Skeletal muscle cell (primary cell): ENCODE data around the gene GDPD5.

Source experiments
- DNase-seq: peaks from one replicate; pipeline ENCODE4 v3.0.0-alpha.2; 2010; ENCODE audit warnings: low read depth
- H3K4me3 ChIP-seq: 2 replicates; pipeline ENCODE4 v1.5.1; 2011; ENCODE audit warnings: low read depth, mild to moderate bottlenecking, control low read depth, low read length, moderate library complexity

GDPD5 gene

GRCh38 chr11:75498556-75499255 lies 27.0 kb downstream of the GDPD5 start:
- no peak overlapping the region for H3K4me3 ChIP-seq
- DNase-seq, result no peak

DNA sequence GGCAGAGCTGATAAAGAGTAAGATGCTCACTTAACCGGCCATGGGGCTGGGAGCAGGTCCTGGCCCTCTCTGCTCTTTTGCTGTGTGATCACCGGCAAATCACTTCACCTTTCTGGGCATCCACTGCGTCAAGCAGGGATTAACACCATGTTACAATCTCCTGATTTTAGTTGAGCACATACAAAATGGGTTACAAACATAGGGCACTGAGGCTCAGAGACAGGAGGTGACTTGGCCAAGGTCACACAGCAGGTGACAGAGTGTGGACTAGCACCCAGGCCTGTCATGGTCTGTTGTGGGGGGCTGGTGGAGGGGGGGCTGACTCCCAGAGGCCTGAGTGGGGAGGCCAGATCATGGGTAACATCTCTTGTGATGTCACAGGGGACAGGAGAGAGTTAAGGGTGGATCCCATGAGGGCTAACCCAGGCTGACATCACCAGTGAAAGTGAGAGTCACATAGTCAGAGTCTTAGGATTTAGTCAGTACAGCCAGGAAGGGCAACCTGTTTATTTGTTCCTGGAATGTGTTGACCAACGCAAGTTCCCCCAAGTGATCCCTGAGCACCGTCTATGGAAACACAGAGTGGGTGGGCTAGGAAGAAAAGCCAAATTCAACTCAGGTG lies 27.8 kb downstream of the GDPD5 start:
- no peak overlapping the region for H3K4me3 ChIP-seq
- DNase-seq, result no peak

DNA sequence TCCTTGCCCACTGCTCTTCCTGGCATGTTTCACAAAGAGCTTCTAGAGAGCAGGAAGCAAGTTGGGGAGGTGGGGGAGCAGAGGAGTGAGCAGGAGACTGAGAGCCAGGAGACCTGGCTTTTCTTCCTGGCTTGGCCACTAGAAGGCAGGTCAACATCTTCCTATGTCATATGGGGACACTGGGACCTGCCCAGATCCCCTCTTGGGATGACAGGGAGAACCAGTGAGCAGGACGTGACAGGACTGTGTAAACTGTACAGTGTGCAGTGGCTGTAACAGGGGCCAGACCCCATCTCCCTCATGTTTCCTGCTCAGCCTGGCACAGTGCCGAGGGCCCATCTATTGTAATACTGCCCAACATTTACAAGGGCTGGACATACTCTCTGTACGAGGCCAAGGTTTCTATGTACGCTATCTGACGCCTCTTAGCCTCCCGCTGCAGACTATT lies 29.4 kb downstream of the GDPD5 start:
- no peak overlapping the region for H3K4me3 ChIP-seq
- DNase-seq, result no peak

GRCh38 chr11:75495749-75496304 lies 29.9 kb downstream of the GDPD5 start:
- no peak for DNase-seq
- H3K4me3 ChIP-seq, result no peak overlapping the region

GRCh38 chr11:75493626-75494025 lies 32.1 kb downstream of the GDPD5 start:
- DNase-seq, result no peak
- no peak overlapping the region for H3K4me3 ChIP-seq

DNA sequence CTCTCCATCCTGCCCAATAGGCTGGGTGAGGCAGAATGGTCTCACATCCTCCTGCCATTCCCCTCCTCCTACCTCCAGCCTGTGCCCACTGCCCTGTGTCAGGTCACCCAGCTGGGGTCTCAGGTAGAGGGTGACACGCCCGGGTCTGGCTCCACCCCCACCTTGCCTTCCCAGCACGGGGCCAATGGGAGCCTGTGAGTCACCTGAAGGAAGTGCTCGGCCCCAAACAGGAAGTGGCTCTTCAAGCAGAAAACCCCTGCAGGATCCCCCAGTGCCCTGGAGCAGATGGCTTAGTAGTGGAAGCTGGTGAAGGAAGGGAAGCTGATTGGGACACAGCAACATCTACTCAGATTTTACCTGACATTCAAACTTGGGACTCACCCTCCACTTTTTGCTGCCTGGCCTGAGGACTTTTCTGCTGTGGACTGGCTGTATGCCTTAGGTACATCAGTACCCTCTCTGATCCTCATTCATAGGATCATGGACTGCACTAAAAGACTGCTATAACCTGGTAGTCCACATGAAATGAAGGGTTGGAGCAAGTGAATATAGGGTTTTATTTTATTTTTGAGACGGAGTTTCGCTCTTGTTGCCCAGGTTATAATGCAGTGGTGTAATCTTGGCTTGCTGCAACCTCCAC lies 33.4 kb downstream of the GDPD5 start:
- H3K4me3 ChIP-seq, result no peak overlapping the region
- DNase-seq, result no peak

GRCh38 chr11:75491465-75491864 lies 34.3 kb downstream of the GDPD5 start:
- no peak for DNase-seq

DNA sequence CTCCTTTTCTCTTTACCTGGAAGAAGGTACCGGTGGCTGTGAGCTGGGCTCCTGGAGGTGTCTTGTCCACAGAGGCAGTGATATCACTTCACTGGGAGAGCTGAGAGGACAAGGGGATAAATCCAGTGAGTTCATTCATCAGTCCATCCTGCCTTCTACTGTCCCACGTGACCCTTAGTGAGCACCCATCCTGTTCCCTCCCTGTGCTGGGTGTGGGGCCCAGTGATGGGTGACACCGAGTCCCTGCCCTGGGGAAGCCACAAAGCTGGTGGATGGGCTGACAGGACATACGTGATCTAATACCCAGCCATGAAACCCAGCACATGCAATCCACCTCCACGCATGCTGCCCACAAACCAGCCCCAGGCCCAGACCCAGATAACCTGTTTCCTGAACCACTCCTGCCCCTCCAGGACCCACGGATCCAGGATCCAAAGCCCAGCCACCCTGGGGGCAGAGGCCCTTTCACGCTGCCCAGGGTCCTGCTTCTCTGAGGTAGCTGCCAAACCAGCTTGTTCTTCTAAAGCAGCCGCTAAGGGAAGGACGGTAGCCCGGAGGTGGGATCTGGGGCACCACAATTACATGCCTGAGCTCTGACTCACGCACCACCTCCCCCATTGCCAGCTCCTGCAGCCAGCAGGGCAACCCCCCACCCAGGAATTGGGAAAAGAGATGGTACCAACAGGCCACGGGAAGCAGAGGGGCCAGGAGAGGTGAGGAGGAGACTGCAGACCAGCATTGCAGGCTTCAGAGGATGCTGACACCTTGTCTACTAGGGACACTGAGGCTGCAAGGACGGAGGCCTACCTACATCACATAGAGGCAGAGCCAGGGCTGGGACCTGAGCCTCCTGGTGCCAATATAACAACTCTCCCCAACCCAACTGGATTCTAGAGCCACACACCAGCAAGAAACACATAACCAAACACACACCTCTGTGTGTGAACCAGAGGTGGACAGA lies 35.2 kb downstream of the GDPD5 start:
- DNase-seq, result no peak
- H3K4me3 ChIP-seq, result no peak overlapping the region

More at GRCh38 chr11:75491465-75491864, 34.3 kb downstream of the GDPD5 start:
- no peak overlapping the region for H3K4me3 ChIP-seq

DNA sequence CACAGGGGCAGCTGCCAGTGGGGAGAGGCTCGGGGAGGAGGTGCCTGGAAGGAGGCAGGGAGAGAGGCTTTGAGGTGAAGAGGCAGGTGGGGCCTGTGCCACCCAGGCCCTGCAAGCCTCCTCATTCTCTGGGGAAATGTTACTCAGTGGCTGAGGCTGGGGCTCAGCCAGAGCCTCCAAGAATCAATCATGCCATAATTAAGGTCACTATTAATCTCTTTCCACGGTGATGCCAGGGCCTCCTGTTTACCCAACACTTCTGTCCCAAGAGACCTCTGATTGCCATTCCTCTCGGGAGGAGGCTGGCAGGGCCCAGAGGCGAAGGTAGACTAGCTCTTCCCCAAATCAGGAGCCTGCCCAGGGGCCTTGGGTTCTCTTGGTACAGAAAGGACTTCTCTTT lies 38.4 kb downstream of the GDPD5 start:
- DNase-seq, result no peak
- H3K4me3 ChIP-seq, result no peak overlapping the region

DNA sequence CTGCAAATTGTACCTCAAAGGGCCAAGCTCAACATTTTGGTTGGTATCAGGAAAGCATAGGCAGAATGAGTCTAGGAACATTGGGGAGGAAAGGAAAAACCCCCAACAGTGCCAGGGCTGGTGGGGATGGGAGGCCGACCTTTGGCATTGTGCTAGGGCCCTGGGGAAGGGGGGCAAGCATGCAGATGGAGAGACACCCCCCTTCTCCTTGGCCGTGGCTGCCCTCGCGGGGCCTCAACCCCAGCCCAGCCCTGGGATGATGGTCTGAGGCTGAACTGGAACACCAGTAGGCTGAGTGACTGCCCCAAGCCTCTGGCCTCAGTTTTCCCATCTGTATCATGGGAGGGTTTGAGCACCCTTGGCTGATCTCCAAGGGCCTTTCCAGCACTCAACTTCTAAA lies 40.0 kb downstream of the GDPD5 start:
- H3K4me3 ChIP-seq, result no peak overlapping the region
- DNase-seq, result no peak

- no peak for DNase-seq
Measured at GRCh38 chr11:75482931-75483469, 42.7 kb downstream of the GDPD5 start.

DNA sequence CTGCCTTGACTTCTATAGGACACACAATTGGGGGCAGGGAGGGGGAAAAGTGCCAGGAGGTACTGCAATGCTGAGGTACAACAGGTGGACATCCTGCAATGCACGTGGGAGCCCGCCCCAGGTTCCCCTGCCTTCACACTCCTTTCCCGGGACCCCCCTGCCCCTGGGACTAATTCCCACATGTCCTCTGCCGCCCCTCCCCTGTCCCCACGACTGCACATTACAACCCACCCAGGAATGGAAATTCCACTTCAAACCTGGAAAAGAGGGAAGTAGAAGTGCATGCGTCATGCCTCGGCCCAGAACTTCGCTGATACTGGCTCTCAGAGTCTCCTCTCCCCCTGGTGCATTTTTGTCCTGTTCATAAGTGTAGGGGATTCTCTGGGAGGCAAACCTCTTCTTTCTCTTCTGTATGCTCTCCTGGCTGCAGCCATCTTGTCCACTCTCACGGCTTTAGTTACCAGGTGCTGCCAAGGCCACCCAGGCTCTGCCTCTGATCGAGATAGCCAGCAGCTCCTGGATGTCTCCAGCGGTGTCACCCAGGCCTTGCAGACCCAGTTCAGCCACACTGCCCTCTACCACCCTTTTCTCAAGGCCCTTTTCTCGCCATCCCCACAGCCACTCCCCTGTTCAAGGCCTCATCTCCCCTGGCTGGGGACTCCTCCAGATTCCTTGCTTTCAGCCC lies 43.7 kb downstream of the GDPD5 start:
- DNase-seq, result no peak
- H3K4me3 ChIP-seq, result no peak overlapping the region

More at GRCh38 chr11:75482931-75483469, 42.7 kb downstream of the GDPD5 start:
- no peak overlapping the region for H3K4me3 ChIP-seq

DNA sequence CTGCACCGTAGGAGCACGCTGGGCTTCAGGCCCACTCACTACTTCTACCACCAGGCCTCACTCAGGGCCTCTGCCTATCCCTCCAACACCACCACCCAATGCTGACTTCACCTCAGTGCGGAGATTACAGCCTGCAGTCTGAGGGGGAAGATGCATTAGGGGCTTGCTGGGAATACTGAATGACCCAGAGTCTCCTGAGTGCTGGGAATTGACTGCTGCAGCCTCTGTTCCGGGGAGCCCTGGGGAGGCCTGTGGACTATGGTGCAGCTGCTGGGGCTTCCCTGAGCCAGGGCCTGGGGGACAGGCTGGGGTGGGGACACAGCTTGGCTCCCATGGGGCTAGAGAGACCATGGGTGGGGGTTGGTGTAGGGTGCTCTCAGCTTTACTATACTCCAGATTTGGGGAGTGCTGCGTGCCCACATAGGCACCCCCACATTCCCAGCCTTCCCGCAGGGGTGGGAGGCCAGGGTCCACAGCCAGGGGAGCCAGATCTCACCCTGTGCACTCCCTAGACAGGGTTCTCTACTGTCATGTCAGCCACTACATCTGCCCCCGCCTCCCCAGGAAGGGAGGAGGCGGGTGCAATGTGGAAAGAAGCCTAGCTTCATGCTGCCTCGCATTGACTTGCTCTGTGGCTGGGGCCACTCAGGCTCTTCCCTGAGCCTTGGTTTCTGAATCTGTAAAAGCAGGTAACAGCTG lies 44.4 kb downstream of the GDPD5 start:
- DNase-seq, result no peak
- no peak overlapping the region for H3K4me3 ChIP-seq

DNA sequence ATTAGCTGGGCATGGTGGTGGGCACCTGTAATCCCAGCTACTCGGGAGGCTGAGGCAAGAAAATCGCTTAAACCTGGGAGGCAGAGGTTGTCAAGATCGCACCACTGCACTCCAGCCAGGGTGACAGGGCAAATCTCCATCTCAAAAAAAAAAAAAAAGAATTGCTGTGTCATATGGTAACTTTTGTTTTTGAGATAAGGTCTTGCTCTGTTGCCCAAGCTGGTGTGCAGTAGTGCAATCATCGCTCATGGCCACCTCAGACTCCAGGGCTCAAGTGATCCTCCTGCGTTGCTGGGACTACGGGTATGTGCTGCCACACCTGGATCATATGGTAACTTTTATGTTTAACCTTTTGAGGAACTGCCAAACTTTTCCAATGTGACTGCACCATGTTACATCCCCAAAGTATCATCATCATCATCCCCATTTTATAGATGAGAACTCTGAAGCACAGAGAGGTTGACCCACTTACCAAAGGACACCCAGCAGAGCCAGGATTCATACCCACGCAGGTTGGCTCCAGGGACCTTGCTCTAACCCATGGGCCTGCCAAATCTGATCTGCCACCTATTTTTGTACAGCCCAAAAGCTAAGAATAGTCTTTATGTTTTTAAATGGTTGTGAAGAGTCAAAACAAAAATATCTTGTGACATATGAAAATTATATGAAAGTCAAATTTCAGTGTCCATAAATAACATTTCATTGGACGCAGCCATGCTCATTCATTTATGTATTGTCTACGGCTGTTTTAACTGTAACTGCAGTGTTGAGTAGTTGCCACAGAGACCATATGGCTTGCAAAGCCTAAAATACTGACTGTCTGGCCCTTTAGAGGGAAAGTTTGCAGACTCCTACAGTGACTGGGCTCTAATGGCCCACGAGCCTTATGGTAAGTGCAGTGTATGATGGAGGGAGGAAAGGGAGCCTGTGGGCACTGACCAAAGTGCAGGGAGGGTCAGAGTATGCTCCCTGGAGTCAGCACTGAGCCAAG lies 45.3 kb downstream of the GDPD5 start:
- no peak overlapping the region for H3K4me3 ChIP-seq
- no peak for DNase-seq

DNA sequence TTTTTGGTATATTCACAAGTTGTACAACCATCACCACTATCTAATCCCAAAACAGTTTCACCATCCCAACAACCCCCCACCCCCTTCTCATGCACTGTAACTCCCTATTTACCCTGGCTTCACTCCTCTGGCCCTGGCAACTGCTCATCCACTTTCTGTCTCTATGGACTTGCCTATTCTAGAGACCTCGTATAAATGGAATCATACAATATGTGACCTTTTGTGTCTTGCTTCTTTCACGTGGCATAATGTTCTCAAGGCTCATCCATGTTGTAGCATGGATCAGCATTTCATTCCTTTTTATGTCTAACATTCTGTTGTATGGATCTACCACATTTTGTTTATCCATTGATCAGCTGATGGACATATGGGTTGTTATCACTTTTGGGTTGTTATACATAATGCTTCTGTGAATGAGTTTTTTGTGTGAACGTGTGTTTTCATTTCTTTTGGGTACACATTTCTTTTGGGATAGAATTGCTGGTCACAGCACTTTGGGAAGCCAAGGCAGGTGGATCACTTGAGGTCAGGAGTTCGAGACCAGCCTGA lies 46.1 kb downstream of the GDPD5 start:
- no peak for DNase-seq
- H3K4me3 ChIP-seq, result no peak overlapping the region

DNA sequence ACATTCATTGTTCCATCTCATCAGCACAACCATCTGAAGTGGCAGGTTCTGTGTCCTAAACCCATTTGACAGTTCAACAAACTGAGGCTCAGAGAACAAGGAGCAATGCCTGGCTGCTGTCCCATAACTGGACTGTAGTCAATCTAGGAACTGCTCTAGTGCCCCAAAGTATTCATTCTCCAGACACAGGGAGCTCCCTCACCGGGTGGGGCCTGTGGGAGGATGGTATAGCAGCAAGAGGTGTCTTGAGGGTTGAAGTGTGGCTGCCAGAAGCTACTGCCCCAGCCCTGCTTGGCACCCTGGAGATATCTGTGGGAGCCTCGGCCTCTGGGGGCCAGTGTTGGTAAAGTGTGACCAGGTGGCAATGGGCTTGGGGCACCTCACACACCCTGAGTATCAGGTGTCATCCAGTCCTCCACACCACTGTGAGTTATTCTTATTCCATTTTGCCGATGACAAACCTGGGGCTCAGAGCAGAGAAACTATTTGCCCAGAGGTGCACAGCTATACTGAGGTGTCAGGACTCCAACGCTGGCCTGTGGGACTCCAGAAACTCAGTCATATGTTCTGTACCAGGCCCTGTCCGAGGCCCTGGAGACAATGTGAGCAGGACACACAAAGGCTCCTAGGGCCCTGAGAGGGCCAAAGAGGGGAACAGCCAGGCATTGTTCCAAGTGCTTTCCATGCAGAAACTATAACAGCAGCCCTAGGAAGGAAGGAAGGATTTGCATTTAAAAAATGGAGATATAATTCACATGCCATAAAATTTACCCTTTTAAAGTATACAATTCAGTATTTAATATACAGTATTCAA lies 46.8 kb downstream of the GDPD5 start:
- DNase-seq, result no peak
- no peak overlapping the region for H3K4me3 ChIP-seq
